ENCODE data around the gene MYL1. TPM values are rescaled to one million over a fixed set of nuclear protein-coding genes. Genes with fewer than 3 reads are reported as not detected.

Gene MYL1
- total RNA-seq, 1 donor from 2014 or later, result not detected

DNA sequence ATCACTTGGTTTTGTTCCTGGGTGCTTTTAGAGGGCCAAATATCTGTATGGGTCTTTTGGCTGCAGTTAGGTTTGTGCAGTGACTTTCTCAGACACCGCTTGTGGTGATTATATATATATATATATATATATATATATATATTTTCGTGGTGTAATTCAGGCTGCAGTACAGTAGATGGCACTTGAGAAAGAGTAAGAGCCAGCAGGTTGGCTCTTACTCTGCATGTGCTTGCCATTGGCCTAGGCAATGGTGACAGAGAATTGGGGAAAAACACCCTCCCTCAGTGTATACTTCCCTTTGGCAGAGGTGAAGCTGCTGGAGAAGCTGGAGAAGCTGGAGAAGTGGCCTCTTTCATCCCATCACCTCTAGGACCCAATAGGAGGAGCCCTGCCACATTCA lies 22.2 kb upstream of the MYL1 start:
- no peak for DNase-seq (ENCODE audit: low spot score in 2 of 2)
- H3K4me1 ChIP-seq, result no peaks in the 10 kb centered on the region
- no peaks in the 10 kb centered on the region for H3K36me3 ChIP-seq
- TF ChIP-seq CTCF (IDR thresholded peaks at IDR 0.05), result no peak
- no peaks in the 10 kb centered on the region for H3K9me3 ChIP-seq
- intact Hi-C loops (cut with DNase I), result no loop called here
- no peak overlapping the region for H3K4me3 ChIP-seq
- H3K27me3 ChIP-seq, result no peaks in the 10 kb centered on the region
- no peak overlapping the region for H3K27ac ChIP-seq

- TF ChIP-seq CTCF (IDR thresholded peaks at IDR 0.05), result no peak
- peaks cover 0 to 3% of the 10 kb centered on the region in 2 donors for H3K9me3 ChIP-seq
- intact Hi-C loops (cut with DNase I), result no loop called here
Measured at GRCh38 chr2:210324906-210325305, 9.9 kb upstream of the MYL1 start.

DNA sequence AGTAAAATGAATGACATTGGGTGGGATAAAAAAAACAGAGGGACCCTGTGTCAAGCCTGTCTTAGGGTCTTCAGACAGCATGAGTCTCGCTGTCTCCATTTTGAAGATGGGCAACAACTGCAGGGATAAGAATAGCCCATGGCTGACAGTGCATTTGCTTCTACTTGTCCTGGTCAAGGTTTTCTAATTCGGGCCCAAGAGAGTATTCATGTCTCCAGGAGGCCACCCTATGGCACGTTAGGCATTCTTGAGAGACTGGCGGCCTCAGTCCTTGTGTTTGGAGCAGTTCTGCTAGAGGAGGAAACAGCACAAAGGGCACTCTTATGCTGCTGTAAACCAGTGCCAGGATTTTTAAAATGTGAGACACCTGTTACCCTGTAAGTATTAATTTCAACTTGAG lies 9.5 kb upstream of the MYL1 start:
- Histone ChIP-seq H3K4me3 (no peak overlapping the region), H3K36me3 (no peaks in the 10 kb centered on the region), H3K27me3 (no peaks in the 10 kb centered on the region), H3K9me3 (no peaks in the 10 kb centered on the region), H3K27ac (no peak overlapping the region), H3K4me1 (no peaks in the 10 kb centered on the region)
- DNase-seq (ENCODE audit: low spot score in 2 of 2), result no peak
- TF ChIP-seq CTCF (IDR thresholded peaks at IDR 0.05), result no peak
- intact Hi-C loops (cut with DNase I), result no loop called here

More at GRCh38 chr2:210324906-210325305, 9.9 kb upstream of the MYL1 start:
- Histone ChIP-seq H3K27ac (no peak overlapping the region), H3K27me3 (no peaks in the 10 kb centered on the region), H3K4me1 (no peaks in the 10 kb centered on the region), H3K4me3 (no peak overlapping the region), H3K36me3 (no peaks in the 10 kb centered on the region)
- no peak for DNase-seq (ENCODE audit: low spot score in 2 of 2)

DNA sequence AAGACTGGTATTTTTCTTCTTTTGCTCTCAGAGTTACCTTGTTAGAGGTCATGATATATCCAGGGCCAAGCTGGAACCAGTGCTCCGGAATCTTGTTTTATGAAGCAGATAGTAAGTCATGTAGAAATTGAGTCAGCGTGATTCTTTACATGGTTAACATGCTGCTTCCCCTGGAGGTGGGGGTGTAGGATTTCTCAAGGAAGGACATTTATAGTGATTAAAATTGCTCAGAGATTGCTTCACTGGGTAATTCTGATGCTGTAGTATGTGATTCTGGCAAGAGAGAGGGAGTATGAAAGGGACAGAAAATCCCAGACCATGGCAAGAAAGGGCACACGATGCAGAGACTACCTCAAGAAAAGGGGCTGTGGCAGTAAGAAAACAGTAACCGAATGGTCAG lies 8.0 kb upstream of the MYL1 start:
- no peaks in the 10 kb centered on the region for H3K9me3 ChIP-seq
- intact Hi-C loops (cut with DNase I), result no loop called here
- no peak for TF ChIP-seq CTCF (IDR thresholded peaks at IDR 0.05)
- no peaks in the 10 kb centered on the region for H3K27me3 ChIP-seq
- no peaks in the 10 kb centered on the region for H3K36me3 ChIP-seq
- no peaks in the 10 kb centered on the region for H3K4me1 ChIP-seq
- no peak overlapping the region for H3K4me3 ChIP-seq
- no peak for DNase-seq (ENCODE audit: low spot score in 2 of 2)
- no peak overlapping the region for H3K27ac ChIP-seq

DNA sequence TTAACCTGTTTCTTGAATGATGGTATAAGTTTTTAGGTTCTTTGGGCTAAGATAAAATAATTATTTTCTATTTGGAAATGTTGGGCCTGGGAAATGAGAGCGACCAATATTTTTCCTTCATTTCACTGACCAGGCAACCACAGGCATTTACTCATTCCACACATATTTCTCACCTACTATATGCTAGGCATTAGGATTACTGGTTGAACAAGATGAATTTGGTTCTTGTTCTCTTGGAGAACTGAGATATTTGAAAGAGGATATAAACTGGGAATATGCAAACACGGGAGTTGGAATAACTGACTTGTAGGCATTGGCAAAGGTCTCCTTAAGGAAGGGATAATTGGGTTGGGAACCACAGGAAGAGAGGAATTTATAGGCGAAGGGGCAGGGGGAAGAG lies 3.9 kb upstream of the MYL1 start:
- DNase-seq (ENCODE audit: low spot score in 2 of 2), result no peak
- Histone ChIP-seq H3K27me3 (no peaks in the 10 kb centered on the region), H3K4me1 (no peaks in the 10 kb centered on the region), H3K4me3 (no peak overlapping the region), H3K9me3 (no peaks in the 10 kb centered on the region), H3K27ac (no peak overlapping the region), H3K36me3 (no peaks in the 10 kb centered on the region)
- intact Hi-C loops (cut with DNase I), result no loop called here
- no peak for TF ChIP-seq CTCF (IDR thresholded peaks at IDR 0.05)

- Histone ChIP-seq H3K27me3 (no peaks in the 10 kb centered on the region), H3K27ac (no peak overlapping the region), H3K4me1 (no peaks in the 10 kb centered on the region), H3K9me3 (no peaks in the 10 kb centered on the region), H3K4me3 (no peak overlapping the region), H3K36me3 (no peaks in the 10 kb centered on the region)
- DNase-seq (ENCODE audit: low spot score in 2 of 2), result no peak
- intact Hi-C loops (cut with DNase I), result no loop called here
- no peak for TF ChIP-seq CTCF (IDR thresholded peaks at IDR 0.05)
Measured at GRCh38 chr2:210318486-210318885, 3.5 kb upstream of the MYL1 start.

All from ascending aorta (tissue), 2 donors.